Activated naive CD4-positive, alpha-beta T cell treated with anti-CD3 and anti-CD28 coated beads, Interleukin-2, amount 50 U/mL, for 24 hours (primary cell): ENCODE measurements around the gene PEX19.
A peak's percentile ranks its signal among the peaks of the same experiment; 100 is the strongest.

Experiments used
- H3K27ac Mint-ChIP-seq: one replicate; pipeline ENCODE4 v1.8.0; 2021; ENCODE audit warnings: mild to moderate bottlenecking, mixed read lengths
- H3K27me3 Mint-ChIP-seq: one replicate; pipeline ENCODE4 v1.8.0; 2021; ENCODE audit warnings: mixed read lengths
- H3K36me3 Mint-ChIP-seq: one replicate; pipeline ENCODE4 v1.8.0; 2021; ENCODE audit warnings: mixed read lengths
- H3K4me1 Mint-ChIP-seq: one replicate; pipeline ENCODE4 v1.8.0; 2021; ENCODE audit warnings: mixed read lengths
- H3K4me3 Mint-ChIP-seq: one replicate; pipeline ENCODE4 v1.8.0; 2021; ENCODE audit warnings: mild to moderate bottlenecking, mixed read lengths
- H3K9me3 Mint-ChIP-seq: one replicate; pipeline ENCODE4 v1.8.0; 2021; ENCODE audit warnings: mixed read lengths

PEX19 gene

DNA sequence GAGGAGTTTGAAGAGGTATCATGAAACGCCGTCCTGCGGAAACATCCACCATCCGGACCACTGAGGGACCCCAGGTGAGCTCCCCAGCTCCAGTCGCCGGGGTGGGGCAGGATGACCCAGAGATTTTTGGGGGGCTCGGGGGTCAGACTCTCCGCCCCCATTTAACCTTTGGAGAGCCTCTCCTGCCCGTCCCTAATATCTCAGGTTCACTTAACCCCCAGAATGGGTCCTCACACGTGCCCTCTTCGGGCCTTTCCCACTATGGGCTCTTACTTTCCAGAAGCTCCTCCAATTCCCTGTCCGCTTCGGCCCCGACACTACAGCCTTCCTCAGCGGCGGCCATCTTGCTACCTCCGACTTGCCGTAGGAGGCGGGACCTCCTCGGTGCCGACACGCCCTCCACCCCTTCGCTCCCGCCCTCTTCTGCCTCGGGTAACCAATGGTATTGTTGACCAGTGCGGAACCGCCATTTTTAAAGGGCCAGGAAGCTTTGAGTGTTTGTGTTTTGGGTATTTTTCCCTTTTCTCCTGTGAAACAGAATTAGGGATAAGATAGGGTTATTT lies at the start of gene PEX19:
Gene PEX19, minus strand, starts transcription at position 352 of the 563 bp plus-strand sequence. Its CDS starts 9 bp downstream, at position 343.
- Mint-ChIP-seq H3K9me3 (no peaks in the 10 kb centered on the region), H3K27ac (peak within 1 kb of the TSS; percentile 96), H3K27me3 (no peaks in the 10 kb centered on the region), H3K4me1 (peaks cover 24% of the 10 kb centered on the region), H3K4me3 (peak within 1 kb of the TSS; percentile 99), H3K36me3 (peaks cover 9% of the 10 kb centered on the region)

- H3K27ac Mint-ChIP-seq, result peak overlapping the region; percentile 17
- H3K4me3 Mint-ChIP-seq, result no peak overlapping the region
- H3K27me3 Mint-ChIP-seq, result no peaks in the 10 kb centered on the region
- H3K4me1 Mint-ChIP-seq, result peaks cover 10% of the 10 kb centered on the region
- peaks cover 11% of the 10 kb centered on the region for H3K36me3 Mint-ChIP-seq
- no peaks in the 10 kb centered on the region for H3K9me3 Mint-ChIP-seq
Measured at GRCh38 chr1:160332516-160332915, 47.6 kb upstream of the PEX19 start.

GRCh38 chr1:160330119-160330518 lies 45.2 kb upstream of the PEX19 start:
- Mint-ChIP-seq H3K27me3 (no peaks in the 10 kb centered on the region), H3K9me3 (no peaks in the 10 kb centered on the region), H3K27ac (peak overlapping the region; percentile 71), H3K36me3 (peaks cover 20% of the 10 kb centered on the region), H3K4me1 (peaks cover 3% of the 10 kb centered on the region), H3K4me3 (no peak overlapping the region)

DNA sequence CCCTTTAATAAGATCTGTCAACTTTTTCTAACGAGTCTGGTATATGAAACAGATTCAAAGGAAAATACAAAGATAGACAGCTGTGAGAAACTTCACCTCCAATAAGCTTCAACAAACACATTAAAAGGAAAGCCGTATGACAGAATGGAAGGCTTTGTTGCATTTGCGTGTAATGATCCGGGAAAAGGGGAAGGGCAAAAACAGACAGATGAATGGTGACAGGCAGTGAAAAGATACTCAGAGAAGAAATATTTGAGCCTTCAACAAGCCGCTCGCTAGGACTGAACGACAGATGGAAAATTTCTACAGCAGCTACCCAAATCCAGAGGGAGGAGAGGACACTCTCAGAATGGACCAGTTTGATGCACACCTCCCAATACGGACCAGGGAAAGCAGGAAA lies 43.3 kb upstream of the PEX19 start:
- H3K9me3 Mint-ChIP-seq, result no peaks in the 10 kb centered on the region
- H3K36me3 Mint-ChIP-seq, result peaks cover 22% of the 10 kb centered on the region
- H3K27me3 Mint-ChIP-seq, result no peaks in the 10 kb centered on the region
- H3K4me1 Mint-ChIP-seq, result peaks cover 3% of the 10 kb centered on the region
- no peak overlapping the region for H3K27ac Mint-ChIP-seq
- H3K4me3 Mint-ChIP-seq, result no peak overlapping the region

- H3K9me3 Mint-ChIP-seq, result no peaks in the 10 kb centered on the region
- H3K4me3 Mint-ChIP-seq, result no peak overlapping the region
- H3K27ac Mint-ChIP-seq, result no peak overlapping the region
- H3K27me3 Mint-ChIP-seq, result no peaks in the 10 kb centered on the region
- peaks cover 30% of the 10 kb centered on the region for H3K36me3 Mint-ChIP-seq
- peaks cover 10% of the 10 kb centered on the region for H3K4me1 Mint-ChIP-seq
Measured at GRCh38 chr1:160326418-160326817, 41.5 kb upstream of the PEX19 start.

- Mint-ChIP-seq H3K27ac (peak overlapping the region; percentile 54), H3K9me3 (no peaks in the 10 kb centered on the region), H3K36me3 (peaks cover 32% of the 10 kb centered on the region), H3K4me3 (no peak overlapping the region), H3K27me3 (no peaks in the 10 kb centered on the region), H3K4me1 (peaks cover 17% of the 10 kb centered on the region)
Measured at GRCh38 chr1:160325252-160325651, 40.3 kb upstream of the PEX19 start.

DNA sequence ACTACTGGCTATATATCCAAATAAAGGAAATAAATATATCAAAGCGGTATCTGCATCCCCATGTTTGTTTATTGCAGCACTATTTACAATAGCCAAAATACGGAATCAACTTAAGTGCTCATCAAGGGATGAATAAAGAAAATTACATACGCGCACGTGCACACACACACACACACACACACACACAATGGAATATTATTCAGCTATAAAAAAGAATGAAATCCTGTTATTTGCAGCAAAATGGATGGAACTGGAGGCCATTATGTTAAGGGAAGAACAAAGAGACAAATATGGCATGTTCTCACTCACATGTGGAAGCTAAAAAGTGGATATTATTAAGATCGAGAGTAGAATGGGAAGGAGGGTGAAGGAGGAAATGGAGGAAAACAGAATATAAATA lies 37.9 kb upstream of the PEX19 start:
- Mint-ChIP-seq H3K4me1 (peaks cover 31% of the 10 kb centered on the region), H3K27me3 (no peaks in the 10 kb centered on the region)

DNA sequence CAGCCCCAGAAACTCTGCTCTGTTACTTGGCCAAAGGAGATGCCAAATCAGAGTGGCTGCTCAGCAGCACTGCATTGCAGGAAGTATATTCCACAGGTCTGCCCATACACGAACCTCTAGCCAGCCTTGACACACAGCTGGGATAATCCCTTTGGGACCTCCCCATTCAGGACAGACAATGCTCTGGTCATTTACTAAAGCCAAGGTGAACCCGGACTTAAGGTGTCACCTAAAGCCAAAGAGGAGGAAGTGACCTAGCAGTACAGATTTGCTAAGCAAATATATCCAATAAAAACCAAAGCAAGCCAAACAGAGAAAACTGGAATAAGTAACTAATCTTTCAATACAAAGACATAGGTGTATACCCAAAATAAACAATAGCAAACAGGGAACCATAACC lies 30.4 kb upstream of the PEX19 start:
- Mint-ChIP-seq H3K27ac (peak overlapping the region; percentile 30), H3K4me1 (peaks cover 29% of the 10 kb centered on the region), H3K27me3 (no peaks in the 10 kb centered on the region), H3K9me3 (peaks cover 7% of the 10 kb centered on the region), H3K36me3 (peaks cover 49% of the 10 kb centered on the region), H3K4me3 (no peak overlapping the region)

More for the DNA sequence above, 37.9 kb upstream of the PEX19 start:
- Mint-ChIP-seq H3K36me3 (peaks cover 39% of the 10 kb centered on the region), H3K9me3 (no peaks in the 10 kb centered on the region), H3K4me3 (no peak overlapping the region), H3K27ac (no peak overlapping the region)

DNA sequence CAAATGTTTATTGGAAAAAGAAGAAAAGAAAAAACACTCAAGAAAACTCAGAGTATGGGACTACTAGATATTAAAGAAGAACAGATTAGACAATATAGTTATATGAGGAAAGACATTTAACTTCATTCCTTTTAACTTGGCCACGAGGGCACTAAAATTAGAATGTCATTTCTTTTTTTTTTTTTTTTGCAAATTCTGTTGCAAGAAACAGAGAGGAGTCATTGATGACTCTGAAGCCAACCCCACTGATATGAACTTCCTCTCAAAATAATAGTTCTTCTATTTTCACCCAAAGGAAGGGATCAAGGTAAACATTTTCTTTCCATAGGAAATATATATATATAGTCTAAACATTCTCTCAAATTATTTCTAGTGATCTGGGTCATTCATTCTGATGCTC lies 24.6 kb upstream of the PEX19 start:
- no peak overlapping the region for H3K4me3 Mint-ChIP-seq
- peaks cover 27% of the 10 kb centered on the region for H3K36me3 Mint-ChIP-seq
- H3K4me1 Mint-ChIP-seq, result peaks cover 4% of the 10 kb centered on the region
- H3K27me3 Mint-ChIP-seq, result no peaks in the 10 kb centered on the region
- no peaks in the 10 kb centered on the region for H3K9me3 Mint-ChIP-seq
- no peak overlapping the region for H3K27ac Mint-ChIP-seq

DNA sequence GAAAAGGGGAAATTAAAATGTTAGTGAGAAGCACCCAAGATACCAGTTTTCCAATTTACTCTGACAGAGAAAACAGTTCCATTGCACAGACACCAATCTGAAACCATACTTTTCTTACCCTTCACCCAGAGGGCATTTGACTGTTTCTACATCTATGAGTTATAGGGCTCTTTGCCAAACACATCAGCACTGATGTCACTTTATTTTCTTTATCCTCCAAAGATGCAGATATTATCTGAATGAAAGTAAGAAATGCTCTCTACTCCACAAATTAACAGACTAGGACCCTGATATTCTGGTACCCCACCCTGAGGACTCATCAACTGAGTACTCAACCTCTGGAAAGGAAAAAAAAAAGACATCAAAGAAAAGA lies 24.2 kb upstream of the PEX19 start:
- H3K27ac Mint-ChIP-seq, result no peak overlapping the region
- H3K4me1 Mint-ChIP-seq, result peaks cover 3% of the 10 kb centered on the region
- peaks cover 27% of the 10 kb centered on the region for H3K36me3 Mint-ChIP-seq
- H3K27me3 Mint-ChIP-seq, result no peaks in the 10 kb centered on the region
- H3K9me3 Mint-ChIP-seq, result no peaks in the 10 kb centered on the region
- H3K4me3 Mint-ChIP-seq, result no peak overlapping the region

DNA sequence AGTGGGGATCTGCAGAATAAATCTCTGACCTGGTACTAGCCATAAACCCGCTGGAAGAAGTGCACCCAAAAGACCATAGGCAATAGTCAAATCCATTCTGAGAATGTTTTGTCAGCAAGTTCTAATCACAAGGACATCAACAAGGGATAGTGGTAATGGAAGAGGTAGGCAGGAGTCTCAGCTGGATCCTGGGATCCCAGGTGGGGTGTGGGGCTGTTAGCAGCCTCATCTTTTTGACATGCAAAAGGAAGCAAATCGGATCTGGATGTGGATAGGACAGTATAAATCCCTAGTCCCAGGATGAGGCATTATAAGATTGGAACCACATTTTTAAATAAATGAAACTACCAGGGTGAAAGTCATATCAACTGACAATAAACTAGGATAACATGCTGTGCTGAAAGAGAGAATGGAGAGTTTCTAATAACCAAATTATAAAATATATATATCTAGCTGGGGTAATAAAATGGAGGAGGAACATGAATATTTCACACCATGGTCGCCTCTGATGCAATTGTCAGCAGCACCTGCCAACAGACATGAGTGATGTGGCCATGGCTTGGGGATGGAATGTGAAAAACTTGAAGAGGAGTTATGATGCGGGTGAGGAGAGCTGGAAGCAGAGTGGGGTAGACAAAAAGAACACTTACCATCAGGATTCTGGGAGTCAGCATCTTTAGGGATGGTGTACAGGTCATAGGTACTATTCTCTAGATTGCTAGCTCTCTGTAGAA lies 23.7 kb upstream of the PEX19 start:
- no peak overlapping the region for H3K4me3 Mint-ChIP-seq
- H3K36me3 Mint-ChIP-seq, result peaks cover 26% of the 10 kb centered on the region
- no peaks in the 10 kb centered on the region for H3K27me3 Mint-ChIP-seq
- H3K9me3 Mint-ChIP-seq, result no peaks in the 10 kb centered on the region
- H3K4me1 Mint-ChIP-seq, result no peaks in the 10 kb centered on the region
- no peak overlapping the region for H3K27ac Mint-ChIP-seq

DNA sequence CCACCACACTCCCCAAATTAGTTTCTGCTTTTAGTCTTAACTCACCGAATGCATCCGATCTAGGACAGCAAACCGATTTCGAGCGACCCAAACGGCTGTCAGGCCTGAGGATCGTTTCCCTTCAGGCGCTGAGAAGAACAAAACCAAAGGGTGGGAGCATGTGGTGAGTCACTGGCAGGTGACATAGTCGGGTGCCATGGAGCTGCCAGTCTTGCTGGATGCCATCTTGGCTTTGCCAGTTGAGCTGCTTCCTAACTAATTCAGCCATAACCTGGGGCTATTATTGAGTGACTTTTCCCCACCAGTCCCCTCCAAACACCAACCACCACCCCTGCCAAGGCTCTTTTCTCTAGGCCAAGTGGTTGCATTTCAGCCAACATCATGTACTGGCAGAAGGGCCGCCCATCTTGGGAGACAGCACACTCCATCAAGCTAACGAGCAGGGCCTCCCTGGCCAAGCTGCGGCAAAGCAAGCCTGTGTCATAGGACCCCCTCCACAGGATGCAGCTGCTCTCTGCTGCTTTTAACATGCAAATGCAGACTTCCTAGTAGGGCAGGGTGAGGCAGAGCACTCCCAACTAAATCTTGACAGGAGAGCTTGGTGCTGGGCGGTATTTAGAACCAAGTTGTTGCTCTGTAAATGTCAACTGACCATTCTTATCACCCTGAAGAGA lies 22.3 kb upstream of the PEX19 start:
- Mint-ChIP-seq H3K9me3 (no peaks in the 10 kb centered on the region), H3K4me1 (no peaks in the 10 kb centered on the region), H3K27me3 (no peaks in the 10 kb centered on the region), H3K27ac (no peak overlapping the region), H3K36me3 (peaks cover 22% of the 10 kb centered on the region), H3K4me3 (no peak overlapping the region)

DNA sequence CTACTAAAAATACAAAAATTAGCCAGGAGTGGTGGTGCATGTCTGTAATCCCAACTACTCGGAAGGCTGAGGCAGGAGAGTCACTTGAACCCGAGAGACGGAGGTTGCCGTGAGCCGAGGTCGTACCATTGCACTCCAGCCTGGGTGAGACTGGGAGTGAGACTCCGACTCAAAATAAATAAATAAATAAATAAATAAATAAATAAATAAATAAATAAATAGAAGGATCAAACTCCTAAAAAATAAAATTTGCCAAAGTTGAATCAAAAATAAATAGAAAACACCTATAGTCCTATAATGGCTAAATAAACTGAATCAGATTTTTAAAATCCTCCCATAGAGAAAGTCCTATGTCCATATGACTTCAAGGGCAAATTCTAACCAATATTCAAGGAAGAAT lies 15.2 kb upstream of the PEX19 start:
- H3K36me3 Mint-ChIP-seq, result peaks cover 13% of the 10 kb centered on the region
- H3K27ac Mint-ChIP-seq, result no peak overlapping the region
- no peaks in the 10 kb centered on the region for H3K4me1 Mint-ChIP-seq
- H3K27me3 Mint-ChIP-seq, result no peaks in the 10 kb centered on the region
- H3K4me3 Mint-ChIP-seq, result no peak overlapping the region
- H3K9me3 Mint-ChIP-seq, result no peaks in the 10 kb centered on the region

GRCh38 chr1:160296036-160296435 lies 11.1 kb upstream of the PEX19 start:
- peaks cover 3% of the 10 kb centered on the region for H3K4me1 Mint-ChIP-seq
- H3K36me3 Mint-ChIP-seq, result peaks cover 20% of the 10 kb centered on the region
- no peak overlapping the region for H3K4me3 Mint-ChIP-seq
- H3K9me3 Mint-ChIP-seq, result no peaks in the 10 kb centered on the region
- H3K27ac Mint-ChIP-seq, result no peak overlapping the region
- no peaks in the 10 kb centered on the region for H3K27me3 Mint-ChIP-seq

DNA sequence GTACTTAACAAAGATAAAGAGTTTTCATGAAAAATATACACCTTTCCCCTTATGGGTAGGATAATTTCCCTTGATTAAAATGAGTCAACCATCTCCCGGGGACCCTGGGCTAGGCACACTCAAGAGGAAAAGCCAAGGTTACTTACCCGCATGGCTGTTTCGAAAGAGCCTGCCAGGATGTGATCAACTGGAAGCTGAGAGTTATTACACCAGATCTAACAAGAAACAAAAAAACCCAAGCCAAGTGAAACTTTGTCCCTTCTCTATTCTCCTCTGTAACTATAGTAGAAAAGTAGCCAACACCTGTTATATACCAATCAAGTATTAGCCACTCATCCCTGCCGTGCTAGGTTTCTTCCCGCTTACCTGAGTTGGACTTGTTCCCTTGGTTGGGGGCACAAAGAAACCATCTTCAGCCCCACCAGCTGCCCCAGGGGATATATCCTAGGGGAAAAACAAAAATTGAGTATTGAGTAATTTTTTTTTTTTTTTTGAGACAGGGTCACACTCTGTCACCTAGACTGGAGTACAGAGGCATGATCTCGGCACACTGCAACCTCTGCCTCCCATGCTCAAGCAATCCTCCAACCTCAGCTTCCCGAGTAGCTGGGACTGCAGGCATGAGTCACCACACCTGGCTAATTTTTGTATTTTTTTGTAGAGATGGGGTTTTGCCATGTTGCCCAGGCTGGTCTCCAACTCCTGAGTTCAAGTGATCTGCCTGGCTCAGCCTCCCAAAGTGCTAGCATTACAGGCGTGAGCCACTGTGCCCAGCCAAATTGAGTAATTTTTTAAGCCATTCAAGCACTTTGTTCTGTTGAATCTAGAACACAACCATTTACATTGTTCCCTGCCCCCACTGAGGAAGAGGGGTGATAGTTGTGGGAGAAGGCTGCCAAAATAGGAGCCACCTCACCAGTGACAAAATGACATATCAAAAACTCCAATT lies 8.4 kb upstream of the PEX19 start:
- Mint-ChIP-seq H3K4me3 (no peak overlapping the region), H3K36me3 (peaks cover 24% of the 10 kb centered on the region), H3K27me3 (no peaks in the 10 kb centered on the region), H3K9me3 (no peaks in the 10 kb centered on the region), H3K4me1 (peaks cover 4% of the 10 kb centered on the region), H3K27ac (no peak overlapping the region)
